HL-60 (cell line): ENCODE measurements around the gene TCEAL9.
A peak's percentile ranks its signal among the peaks of the same experiment; 100 is the strongest.

Experiments
- CTCF ChIP-seq: IDR thresholded peaks from one replicate; pipeline ENCODE4 v1.5.1; 2011; ENCODE audit warnings: low read length, control low read depth, inconsistent platforms; ENCODE audit not compliant: insufficient read depth
- GABPA ChIP-seq: IDR thresholded peaks from 2 replicates; pipeline ENCODE4 v1.6.1; 2012; ENCODE audit warnings: low read depth
- POLR2AphosphoS5 ChIP-seq: IDR thresholded peaks from 2 replicates; pipeline ENCODE4 v1.6.1; 2012; ENCODE audit warnings: low read depth
- REST ChIP-seq: IDR thresholded peaks from 2 replicates; pipeline ENCODE4 v1.6.1; 2012; ENCODE audit warnings: low read depth; ENCODE audit not compliant: insufficient replicate concordance
- SPI1 ChIP-seq: IDR thresholded peaks from 2 replicates; pipeline ENCODE4 v1.6.1; 2012; ENCODE audit warnings: low read depth, mild to moderate bottlenecking, borderline replicate concordance

GRCh38 chrX:103343105-103343504 lies 13.2 kb upstream of the TCEAL9 start:
- TF ChIP-seq CTCF = peak; percentile 8
- no peak for TF ChIP-seq POLR2AphosphoS5
- TF ChIP-seq GABPA = no peak
- no peak for TF ChIP-seq REST
- no peak for TF ChIP-seq SPI1
